HUES48 (cell line): ENCODE data around the gene C10orf105.

Experiments
- H3K27ac ChIP-seq: one replicate; pipeline ENCODE4 v1.7.0; 2013; ENCODE audit warnings: low read depth, low read length, inconsistent platforms
- H3K27me3 ChIP-seq: 2 replicates; pipeline ENCODE4 v1.6.1; 2013; ENCODE audit warnings: mild to moderate bottlenecking, low read length; ENCODE audit not compliant: control insufficient read depth, insufficient read depth
- H3K36me3 ChIP-seq: 2 replicates; pipeline ENCODE4 v1.6.1; 2013; ENCODE audit warnings: low read length; ENCODE audit not compliant: control insufficient read depth, insufficient read depth
- H3K4me1 ChIP-seq: 2 replicates; pipeline ENCODE4 v1.6.1; 2013; ENCODE audit warnings: mild to moderate bottlenecking, low read length; ENCODE audit not compliant: control insufficient read depth, insufficient read depth
- H3K4me3 ChIP-seq: 2 replicates; pipeline ENCODE4 v1.5.1; 2013; ENCODE audit warnings: mild to moderate bottlenecking, low read depth, low read length
- H3K9ac ChIP-seq: 2 replicates; pipeline ENCODE4 v1.6.1; 2013; ENCODE audit warnings: mild to moderate bottlenecking, low read depth, low read length, moderate library complexity
- H3K9me3 ChIP-seq: 2 replicates; pipeline ENCODE4 v1.6.1; 2013; ENCODE audit warnings: low read length; ENCODE audit not compliant: control insufficient read depth, insufficient read depth

C10orf105 gene

DNA sequence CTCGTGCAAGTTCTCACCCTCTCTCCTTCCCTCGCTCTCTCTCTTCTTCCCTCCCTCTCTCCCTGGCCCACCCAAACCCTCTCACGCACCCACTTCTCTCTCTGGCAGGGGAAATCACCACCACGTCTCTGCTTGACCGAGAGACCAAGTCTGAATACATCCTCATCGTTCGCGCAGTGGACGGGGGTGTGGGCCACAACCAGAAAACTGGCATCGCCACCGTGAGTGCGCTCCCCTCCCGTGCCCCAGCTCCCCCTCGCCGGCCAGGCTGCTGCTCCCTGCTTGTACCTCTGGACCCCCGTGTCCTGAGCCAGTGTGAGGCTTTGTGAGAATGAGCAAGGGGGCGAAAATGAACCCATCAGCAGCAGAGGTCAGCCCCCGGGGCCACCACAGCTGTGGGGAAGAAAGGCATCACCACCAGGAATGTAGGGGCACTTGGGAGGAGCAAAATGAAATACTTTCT is 25.5 kb downstream of the C10orf105 start:
- no peak overlapping the region for H3K27ac ChIP-seq
- H3K36me3 ChIP-seq: no peaks in the 10 kb centered on the region
- no peak overlapping the region for H3K4me3 ChIP-seq
- no peaks in the 10 kb centered on the region; the same call in 1 of the 2 replicates for H3K4me1 ChIP-seq
- no peaks in the 10 kb centered on the region for H3K27me3 ChIP-seq
- H3K9me3 ChIP-seq: no peaks in the 10 kb centered on the region
- H3K9ac ChIP-seq: no peak overlapping the region

DNA sequence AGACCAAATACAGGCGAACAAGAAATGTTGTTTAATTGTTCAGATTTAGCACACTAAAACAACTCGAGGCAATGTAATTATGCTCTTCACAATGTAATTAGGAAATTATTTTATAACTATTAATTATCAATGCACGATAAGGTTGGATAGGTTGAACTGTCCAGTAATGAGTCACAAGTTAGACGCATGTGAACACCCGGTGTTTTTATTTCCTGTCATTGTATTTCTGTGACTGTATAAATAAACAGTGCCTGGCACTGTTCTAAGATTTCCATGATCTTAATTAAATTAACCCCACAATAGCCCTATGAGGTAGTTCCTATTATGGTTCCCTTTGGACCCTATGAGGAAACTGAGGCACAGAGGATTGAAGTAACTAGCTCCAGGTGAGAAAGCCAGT is 26.2 kb downstream of the C10orf105 start:
- Histone ChIP-seq H3K36me3 (no peaks in the 10 kb centered on the region), H3K4me3 (no peak overlapping the region), H3K9ac (no peak overlapping the region), H3K27ac (no peak overlapping the region), H3K4me1 (no peaks in the 10 kb centered on the region; the same call in 1 of the 2 replicates), H3K27me3 (no peaks in the 10 kb centered on the region), H3K9me3 (no peaks in the 10 kb centered on the region)

DNA sequence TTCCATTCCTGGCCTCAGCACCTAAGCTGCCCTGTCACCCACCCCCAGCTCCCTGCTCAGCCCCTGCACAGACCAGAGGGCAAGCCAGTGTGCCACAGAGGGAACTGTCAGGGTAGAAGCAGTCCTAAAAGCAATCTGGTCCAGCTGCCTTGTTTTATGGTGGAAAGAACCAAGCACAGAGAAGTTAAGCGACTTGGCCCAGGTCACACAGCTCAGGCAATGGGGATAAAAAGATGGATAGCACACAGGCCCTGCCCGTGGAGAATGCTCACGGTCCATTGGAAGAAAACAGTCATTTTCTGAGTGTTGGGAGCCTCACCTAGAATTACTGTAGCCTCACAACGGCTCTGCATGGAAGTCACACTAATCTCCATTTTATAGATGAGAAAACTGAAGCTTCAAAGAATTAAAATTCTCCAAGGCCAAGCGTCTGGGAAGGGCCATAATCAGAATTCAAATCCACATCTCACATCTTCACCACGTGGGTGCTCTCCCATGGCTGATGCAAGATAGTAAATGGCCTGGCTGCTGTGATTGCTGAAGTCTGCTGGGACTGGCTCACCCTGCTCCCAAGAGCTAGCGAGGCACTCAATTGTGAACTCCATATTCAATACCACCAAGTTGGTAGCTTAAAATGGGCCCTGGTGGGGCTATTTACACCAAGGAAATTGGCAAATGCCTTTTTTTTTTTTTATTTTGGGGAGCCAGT is 26.8 kb downstream of the C10orf105 start:
- H3K9ac ChIP-seq: no peak overlapping the region

GRCh38 chr10:71691405-71691804 is 28.2 kb downstream of the C10orf105 start:
- Histone ChIP-seq H3K27me3 (no peaks in the 10 kb centered on the region; the same call in 1 of the 2 replicates), H3K9ac (no peak overlapping the region), H3K4me1 (peaks cover 3% of the 10 kb centered on the region; the same call in 1 of the 2 replicates), H3K4me3 (no peak overlapping the region), H3K27ac (no peak overlapping the region), H3K36me3 (no peaks in the 10 kb centered on the region), H3K9me3 (no peaks in the 10 kb centered on the region)

More for the DNA sequence above, 26.8 kb downstream of the C10orf105 start:
- H3K27ac ChIP-seq: no peak overlapping the region
- no peaks in the 10 kb centered on the region for H3K36me3 ChIP-seq
- no peak overlapping the region for H3K4me3 ChIP-seq
- H3K27me3 ChIP-seq: no peaks in the 10 kb centered on the region
- H3K4me1 ChIP-seq: no peaks in the 10 kb centered on the region; the same call in 1 of the 2 replicates
- H3K9me3 ChIP-seq: no peaks in the 10 kb centered on the region

GRCh38 chr10:71690094-71690720 is 29.4 kb downstream of the C10orf105 start:
- H3K36me3 ChIP-seq: no peaks in the 10 kb centered on the region
- no peaks in the 10 kb centered on the region for H3K9me3 ChIP-seq
- no peak overlapping the region for H3K9ac ChIP-seq
- no peak overlapping the region for H3K4me3 ChIP-seq
- no peak overlapping the region for H3K27ac ChIP-seq
- no peaks in the 10 kb centered on the region; the same call in 1 of the 2 replicates for H3K27me3 ChIP-seq
- peaks cover 15% of the 10 kb centered on the region for H3K4me1 ChIP-seq

DNA sequence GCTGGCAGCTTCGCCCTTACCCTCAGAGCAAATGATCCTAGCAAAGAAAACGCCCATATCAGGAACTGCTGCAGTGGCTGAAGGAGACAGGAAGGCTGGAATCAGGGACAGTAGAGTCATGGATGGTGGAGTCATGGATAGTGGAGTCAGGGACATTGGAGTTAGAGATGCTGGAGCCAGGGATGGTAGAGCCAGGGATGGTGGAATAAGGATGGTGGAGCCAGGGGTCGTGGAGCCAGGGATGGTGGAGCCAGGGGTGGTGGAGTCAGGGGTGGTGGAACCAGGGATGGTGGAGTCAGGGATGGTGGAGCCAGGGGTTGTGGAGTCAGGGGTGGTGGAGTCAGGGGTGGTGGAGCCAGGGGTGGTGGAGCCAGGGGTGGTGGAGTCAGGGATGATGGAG is 31.3 kb downstream of the C10orf105 start:
- Histone ChIP-seq H3K27me3 (no peaks in the 10 kb centered on the region; the same call in 1 of the 2 replicates), H3K4me1 (peaks cover 17% of the 10 kb centered on the region), H3K27ac (no peak overlapping the region), H3K9me3 (no peaks in the 10 kb centered on the region), H3K36me3 (no peaks in the 10 kb centered on the region), H3K9ac (no peak overlapping the region), H3K4me3 (no peak overlapping the region)

DNA sequence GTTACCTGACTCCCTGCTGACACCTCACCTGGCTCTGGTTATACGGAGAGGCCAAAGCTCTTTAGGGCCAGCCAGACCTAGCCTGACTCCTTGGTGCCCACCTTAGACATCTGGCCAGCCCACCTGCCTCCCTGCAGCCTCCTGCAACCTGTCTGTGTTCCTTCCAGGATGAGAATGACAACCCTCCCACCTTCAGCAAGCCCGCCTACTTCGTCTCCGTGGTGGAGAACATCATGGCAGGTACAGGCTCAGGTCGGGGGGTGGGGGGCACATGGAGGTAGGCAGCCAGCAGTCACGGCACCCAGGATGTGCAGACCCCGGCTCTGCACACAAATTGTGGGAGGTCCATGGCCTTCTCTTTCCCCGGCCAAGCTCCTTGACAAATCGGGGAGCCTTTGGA is 32.1 kb downstream of the C10orf105 start:
- no peak overlapping the region for H3K4me3 ChIP-seq
- H3K27me3 ChIP-seq: no peaks in the 10 kb centered on the region; the same call in 1 of the 2 replicates
- H3K4me1 ChIP-seq: peaks cover 17% of the 10 kb centered on the region
- no peak overlapping the region for H3K9ac ChIP-seq
- H3K27ac ChIP-seq: no peak overlapping the region
- no peaks in the 10 kb centered on the region for H3K9me3 ChIP-seq
- H3K36me3 ChIP-seq: no peaks in the 10 kb centered on the region

DNA sequence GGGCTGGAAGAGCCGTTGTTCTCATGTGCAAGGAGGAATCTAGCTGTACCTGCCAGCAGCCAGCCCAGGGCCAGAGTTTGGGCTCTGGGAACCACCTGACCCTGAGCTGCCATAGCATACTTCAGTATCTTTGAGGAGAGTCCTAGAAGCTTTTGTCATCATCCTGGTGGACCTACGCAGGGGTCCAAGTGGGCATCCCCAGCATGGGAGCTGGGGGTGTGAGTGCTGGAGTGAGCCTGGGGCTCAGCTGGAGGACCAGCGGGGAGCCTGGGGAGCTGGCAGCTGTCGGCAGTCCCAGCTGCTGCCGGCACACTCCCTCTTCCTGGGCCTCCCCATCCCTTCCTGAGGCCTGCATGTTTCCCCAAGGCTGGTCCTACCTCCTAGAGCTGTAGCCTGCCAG is 32.5 kb downstream of the C10orf105 start:
- Histone ChIP-seq H3K4me3 (no peak overlapping the region), H3K27ac (no peak overlapping the region)

GRCh38 chr10:71685554-71686232 is 33.9 kb downstream of the C10orf105 start:
- Histone ChIP-seq H3K4me1 (peaks cover 17% of the 10 kb centered on the region), H3K9ac (no peak overlapping the region), H3K27ac (no peak overlapping the region), H3K27me3 (no peaks in the 10 kb centered on the region; the same call in 1 of the 2 replicates), H3K36me3 (no peaks in the 10 kb centered on the region), H3K9me3 (no peaks in the 10 kb centered on the region), H3K4me3 (no peak overlapping the region)

More for the DNA sequence above, 32.5 kb downstream of the C10orf105 start:
- no peak overlapping the region for H3K9ac ChIP-seq
- H3K9me3 ChIP-seq: no peaks in the 10 kb centered on the region
- no peaks in the 10 kb centered on the region; the same call in 1 of the 2 replicates for H3K27me3 ChIP-seq
- H3K36me3 ChIP-seq: no peaks in the 10 kb centered on the region
- H3K4me1 ChIP-seq: peaks cover 17% of the 10 kb centered on the region

DNA sequence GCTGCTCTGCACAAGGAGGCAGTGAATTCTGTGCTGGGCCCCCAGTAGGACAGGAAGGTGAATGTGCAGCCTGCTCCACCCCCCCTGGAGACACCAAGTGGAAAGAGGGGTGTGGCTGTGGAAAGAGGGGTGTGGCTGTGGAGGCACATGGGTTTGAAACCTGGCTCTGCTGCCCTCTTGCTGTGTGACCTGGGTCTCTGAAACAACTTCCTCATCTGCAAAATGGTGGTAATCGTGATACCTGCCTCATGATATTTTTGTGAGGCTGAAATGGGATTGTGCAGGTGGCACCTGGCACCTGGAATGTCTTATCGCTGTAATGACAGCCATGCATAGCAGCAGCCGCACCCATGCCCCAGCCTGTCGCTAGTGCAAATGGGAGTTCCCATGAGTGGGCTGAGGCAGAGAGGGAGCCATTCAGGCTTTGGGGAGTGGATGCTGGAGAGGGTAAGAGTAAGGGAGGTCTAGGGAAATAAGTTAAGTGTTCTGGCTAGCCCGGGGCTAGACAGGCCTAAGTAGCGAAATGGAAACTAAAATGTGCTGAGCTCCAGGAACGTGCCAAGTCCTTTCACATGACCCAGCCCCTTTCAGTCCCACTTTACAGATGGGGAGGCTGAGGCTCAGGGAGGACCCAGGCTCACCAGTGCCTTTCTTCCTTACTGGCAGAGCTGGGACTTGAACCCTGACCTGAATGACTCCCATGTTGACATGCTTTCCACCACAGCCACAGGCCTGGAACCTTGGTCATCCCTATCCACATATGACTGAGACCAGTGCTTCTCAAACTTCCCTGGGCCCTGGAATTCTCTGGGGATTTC is 35.0 kb downstream of the C10orf105 start:
- H3K36me3 ChIP-seq: no peaks in the 10 kb centered on the region
- peaks cover 17% of the 10 kb centered on the region for H3K4me1 ChIP-seq
- no peaks in the 10 kb centered on the region; the same call in 1 of the 2 replicates for H3K27me3 ChIP-seq
- H3K9me3 ChIP-seq: no peaks in the 10 kb centered on the region
- no peak overlapping the region for H3K9ac ChIP-seq
- H3K4me3 ChIP-seq: no peak overlapping the region
- H3K27ac ChIP-seq: no peak overlapping the region
